Measurements from ENCODE around the gene CTIF.

- TF ChIP-seq CTCF (IDR thresholded peaks at IDR 0.05; ENCODE audit: low read depth, low read length) (no peak), EZH2phosphoT487 (IDR thresholded peaks at IDR 0.05; ENCODE audit: low read depth) (no peak)
Observed at GRCh38 chr18:48831113-48831759, 292.4 kb downstream of the CTIF start.
